OCI-LY7 (cell line): Measurements from ENCODE around the gene SGMS1. TPM values are rescaled to one million over a fixed set of nuclear protein-coding genes. Genes with fewer than 3 reads are reported as not detected.
A peak's percentile ranks its signal among the peaks of the same experiment; 100 is the strongest.

Experiments used
- BruUV-seq: library from RNA; stranded (reverse); fragments of 400-500 nt; replicated peaks from 2 replicates; lab custom pipeline; 2021; lab: Mats Ljungman, UMichigan
- CTCF ChIA-PET: fragments of 300-600 bp; sonication (Branson Sonifier 250); formaldehyde crosslinking; loops from one replicate; lab custom pipeline; 2022; ENCODE audit warnings: antibody characterized with exemption; ENCODE audit not compliant: unreplicated experiment; lab: Charles Lee
- POLR2A ChIA-PET: fragments of 300-600 bp; sonication (Branson Sonifier 250); formaldehyde crosslinking; loops from one replicate; lab custom pipeline; 2022; ENCODE audit warnings: antibody characterized with exemption; lab: Charles Lee
- DNase-seq: peaks from one replicate; pipeline ENCODE4 v3.0.0-alpha.2; 2015; ENCODE audit warnings: low spot score
- H2AFZ ChIP-seq: fragments of 200-600 bp; sonication (generic), shearing (Covaris generic); 2 replicates; pipeline ENCODE4 v1.6.1; 2014; ENCODE audit warnings: mild to moderate bottlenecking, antibody characterized with exemption, low read length, moderate library complexity
- H3K27ac ChIP-seq: fragments of 200-600 bp; sonication (generic); 2 replicates; pipeline ENCODE4 v1.5.1; 2014; ENCODE audit warnings: mixed run types, low read depth, mild to moderate bottlenecking, moderate library complexity, low read length, inconsistent platforms; ENCODE audit not compliant: poor library complexity, severe bottlenecking
- H3K36me3 ChIP-seq: fragments of 200-600 bp; sonication (generic); 2 replicates; pipeline ENCODE4 v1.6.1; 2014; ENCODE audit warnings: mild to moderate bottlenecking, antibody characterized with exemption, low read length, moderate library complexity, mixed read lengths; ENCODE audit not compliant: insufficient read depth
- H3K4me1 ChIP-seq: fragments of 200-600 bp; sonication (generic); 2 replicates; pipeline ENCODE4 v1.5.1; 2014; ENCODE audit warnings: mild to moderate bottlenecking, low read length; ENCODE audit not compliant: insufficient read depth, poor library complexity, severe bottlenecking
- H3K4me2 ChIP-seq: fragments of 200-600 bp; sonication (generic); 2 replicates; pipeline ENCODE4 v1.6.1; 2014; ENCODE audit warnings: mild to moderate bottlenecking, low read length
- H3K4me3 ChIP-seq: fragments of 200-600 bp; sonication (generic); 2 replicates; pipeline ENCODE4 v1.5.1; 2014; ENCODE audit warnings: mild to moderate bottlenecking, low read depth, low read length; ENCODE audit not compliant: poor library complexity, severe bottlenecking
- H3K79me2 ChIP-seq: fragments of 200-600 bp; sonication (generic); 2 replicates; pipeline ENCODE4 v1.6.1; 2016; ENCODE audit warnings: low read depth, mild to moderate bottlenecking, low read length, moderate library complexity, mixed read lengths; ENCODE audit not compliant: insufficient read depth
- H3K9me2 ChIP-seq: fragments of 200-600 bp; sonication (generic); 2 replicates; pipeline ENCODE4 v1.6.1; 2016; ENCODE audit warnings: mild to moderate bottlenecking, low read length, mixed read lengths; ENCODE audit not compliant: insufficient read depth
- H3K9me3 ChIP-seq: fragments of 200-600 bp; sonication (generic); 2 replicates; pipeline ENCODE4 v1.6.1; 2014; ENCODE audit warnings: mild to moderate bottlenecking, mixed run types, low read length, mixed read lengths
- H4K20me1 ChIP-seq: fragments of 200-600 bp; sonication (generic); 2 replicates; pipeline ENCODE4 v1.6.1; 2014; ENCODE audit warnings: mild to moderate bottlenecking, antibody characterized with exemption, low read length, moderate library complexity, mixed read lengths; ENCODE audit not compliant: insufficient read depth
- EZH2phosphoT487 ChIP-seq: fragments of 200-600 bp; sonication (generic); IDR thresholded peaks from 2 replicates; pipeline ENCODE4 v1.6.1; 2018; ENCODE audit warnings: low read depth, borderline replicate concordance, mild to moderate bottlenecking, mixed run types, antibody characterized with exemption, low read length, moderate library complexity, mixed read lengths
- intact Hi-C: fragments of 100-400 bp; cut with micrococcal nuclease; formaldehyde crosslinking; loops from one replicate; pipeline ENCODE4 v1.10.0; 2022; ENCODE audit not compliant: unreplicated experiment
- total RNA-seq, 2 experiments: library from RNA; depleted of rRNA in 1 of 2; stranded (reverse); fragments of >200 nt in 1 of 2; shearing (Covaris generic) in 1 of 2; gene quantifications; 2 replicates each; pipeline ENCODE4 v1.2.3, GENCODE V29; 2014 to 2022
- TF ChIP-seq, protein P1 (sequence below): fragments of 200-600 bp; sonication (generic); conservative IDR thresholded peaks from 2 replicates; pipeline ENCODE4 v1.5.1; 2014; ENCODE audit warnings: mild to moderate bottlenecking, antibody characterized with exemption, low read length, moderate library complexity, mixed read lengths

Gene SGMS1
- total RNA-seq, 2 experiments from 2014 or later: 45.4 to 57.5 TPM

DNA sequence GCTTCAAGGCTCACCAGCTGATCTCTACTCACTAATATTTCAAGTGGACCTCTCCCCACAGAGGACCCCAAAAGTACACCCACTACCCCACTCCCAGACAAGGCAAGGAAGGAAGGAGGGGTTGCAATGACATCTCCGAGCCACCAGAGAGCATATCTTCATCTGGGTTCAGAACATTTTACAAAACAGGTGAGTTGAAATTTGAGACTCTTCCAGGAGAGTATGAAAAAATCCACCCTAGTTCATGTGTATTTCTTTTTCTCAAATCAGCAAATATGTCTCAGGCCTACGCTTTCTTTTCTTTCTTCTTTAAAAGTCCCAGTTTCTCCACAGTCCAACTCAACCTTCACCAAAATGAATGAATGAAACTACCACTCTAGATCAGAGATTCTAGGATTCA, 61.9 kb downstream of the SGMS1 start:
- TF ChIP-seq, protein P1, sequence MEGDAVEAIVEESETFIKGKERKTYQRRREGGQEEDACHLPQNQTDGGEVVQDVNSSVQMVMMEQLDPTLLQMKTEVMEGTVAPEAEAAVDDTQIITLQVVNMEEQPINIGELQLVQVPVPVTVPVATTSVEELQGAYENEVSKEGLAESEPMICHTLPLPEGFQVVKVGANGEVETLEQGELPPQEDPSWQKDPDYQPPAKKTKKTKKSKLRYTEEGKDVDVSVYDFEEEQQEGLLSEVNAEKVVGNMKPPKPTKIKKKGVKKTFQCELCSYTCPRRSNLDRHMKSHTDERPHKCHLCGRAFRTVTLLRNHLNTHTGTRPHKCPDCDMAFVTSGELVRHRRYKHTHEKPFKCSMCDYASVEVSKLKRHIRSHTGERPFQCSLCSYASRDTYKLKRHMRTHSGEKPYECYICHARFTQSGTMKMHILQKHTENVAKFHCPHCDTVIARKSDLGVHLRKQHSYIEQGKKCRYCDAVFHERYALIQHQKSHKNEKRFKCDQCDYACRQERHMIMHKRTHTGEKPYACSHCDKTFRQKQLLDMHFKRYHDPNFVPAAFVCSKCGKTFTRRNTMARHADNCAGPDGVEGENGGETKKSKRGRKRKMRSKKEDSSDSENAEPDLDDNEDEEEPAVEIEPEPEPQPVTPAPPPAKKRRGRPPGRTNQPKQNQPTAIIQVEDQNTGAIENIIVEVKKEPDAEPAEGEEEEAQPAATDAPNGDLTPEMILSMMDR: peak; percentile 94
- no peak for TF ChIP-seq EZH2phosphoT487
- ChIA-PET CTCF (no interaction called here), POLR2A (interaction anchor here (0.5 to 1.1 kb wide), 4 partner anchors 15 to 60 kb away, joined by 3 to 5 read pairs (median 3); no protein-coding TSS in a partner anchor)
- intact Hi-C loops: loop anchor here (1.0 kb wide), 2 partner anchors 60 to 91 kb away; no protein-coding TSS in a partner anchor
- H3K9me3 ChIP-seq: no peaks in the 10 kb centered on the region
- peak; percentile 54 for DNase-seq
- H3K4me3 ChIP-seq: no peak overlapping the region
- H2AFZ ChIP-seq: no peak overlapping the region
- H4K20me1 ChIP-seq: no peaks in the 10 kb centered on the region
- H3K79me2 ChIP-seq: peaks cover 6% of the 10 kb centered on the region; the same call in 1 of the 2 replicates
- no peaks in the 10 kb centered on the region for H3K9me2 ChIP-seq
- no peaks in the 10 kb centered on the region for H3K36me3 ChIP-seq
- peaks cover 11% of the 10 kb centered on the region for H3K4me1 ChIP-seq
- no peak overlapping the region for H3K27ac ChIP-seq
- no peak overlapping the region for H3K4me2 ChIP-seq
- BruUV-seq: no TSS peak

DNA sequence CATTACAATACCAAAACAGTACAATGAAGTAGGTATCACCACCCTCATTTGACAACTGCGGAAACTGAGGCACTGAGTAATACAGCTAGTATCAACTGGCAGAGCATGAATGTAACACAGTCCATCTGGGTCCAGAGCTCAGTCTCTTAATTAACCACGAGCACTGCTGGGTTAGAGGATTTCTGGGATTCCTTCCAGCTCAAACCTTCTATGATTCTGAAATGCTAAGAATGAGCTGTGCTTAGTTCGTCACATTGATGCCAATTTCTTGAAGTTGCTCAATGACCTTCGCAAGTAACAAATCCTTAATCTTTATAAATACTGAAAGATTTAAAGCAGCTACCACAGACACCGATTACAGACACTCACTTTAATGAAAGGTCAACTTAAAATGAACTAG, 62.5 kb downstream of the SGMS1 start:
- Histone ChIP-seq H4K20me1 (0 out of 2 replicates have a peak, but pooled peaks cover 2% of the 10 kb centered on the region), H2AFZ (no peak overlapping the region), H3K9me3 (no peaks in the 10 kb centered on the region), H3K9me2 (no peaks in the 10 kb centered on the region), H3K79me2 (peaks cover 6% of the 10 kb centered on the region; the same call in 1 of the 2 replicates), H3K4me2 (no peak overlapping the region), H3K4me3 (no peak overlapping the region), H3K4me1 (peaks cover 11% of the 10 kb centered on the region), H3K27ac (no peak overlapping the region), H3K36me3 (peaks cover 3% of the 10 kb centered on the region; the same call in 1 of the 2 replicates)
- TF ChIP-seq, protein P1: no peak
- TF ChIP-seq EZH2phosphoT487: no peak
- no TSS peak for BruUV-seq
- intact Hi-C loops: loop anchor here (1.0 kb wide), 2 partner anchors 61 to 92 kb away; no protein-coding TSS in a partner anchor
- DNase-seq: no peak
- CTCF ChIA-PET: no interaction called here
- POLR2A ChIA-PET: interaction anchor here (0.5 to 1.1 kb wide), 4 partner anchors 15 to 60 kb away, joined by 3 to 5 read pairs (median 3); no protein-coding TSS in a partner anchor

DNA sequence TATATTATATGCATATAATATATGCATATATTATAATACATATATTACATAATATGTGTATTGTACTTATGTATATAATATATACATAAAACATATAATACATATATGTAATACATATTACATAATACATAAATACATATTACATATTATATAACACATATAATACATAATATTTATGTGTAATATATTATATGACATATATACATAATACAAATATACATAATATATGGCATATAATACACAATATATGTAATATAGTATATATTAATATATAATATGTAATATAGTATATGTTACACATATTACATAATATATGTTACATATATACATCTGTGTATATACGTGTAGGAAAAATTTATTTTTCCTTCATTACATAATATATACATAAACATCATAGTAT, 63.4 kb downstream of the SGMS1 start:
- H3K4me1 ChIP-seq: peaks cover 20% of the 10 kb centered on the region
- no peak overlapping the region for H3K4me2 ChIP-seq
- no peak overlapping the region for H2AFZ ChIP-seq
- POLR2A ChIA-PET: interaction anchor here (1.0 kb wide), 1 partner anchor 9 kb away, joined by 3 read pairs; no protein-coding TSS in a partner anchor
- H3K79me2 ChIP-seq: peaks cover 6% of the 10 kb centered on the region; the same call in 1 of the 2 replicates
- peaks cover 3% of the 10 kb centered on the region; the same call in 1 of the 2 replicates for H3K36me3 ChIP-seq
- H4K20me1 ChIP-seq: 0 out of 2 replicates have a peak, but pooled peaks cover 4% of the 10 kb centered on the region
- H3K9me3 ChIP-seq: no peaks in the 10 kb centered on the region
- no peak overlapping the region for H3K27ac ChIP-seq
- TF ChIP-seq EZH2phosphoT487: no peak
- TF ChIP-seq, protein P1: no peak
- no peaks in the 10 kb centered on the region for H3K9me2 ChIP-seq
- DNase-seq: no peak
- BruUV-seq: no TSS peak
- intact Hi-C loops: loop anchor here (1.0 kb wide), 1 partner anchor 47 kb away; no protein-coding TSS in a partner anchor
- no peak overlapping the region for H3K4me3 ChIP-seq
- CTCF ChIA-PET: no interaction called here
